ENCODE data around the gene MRGPRX4.

DNA sequence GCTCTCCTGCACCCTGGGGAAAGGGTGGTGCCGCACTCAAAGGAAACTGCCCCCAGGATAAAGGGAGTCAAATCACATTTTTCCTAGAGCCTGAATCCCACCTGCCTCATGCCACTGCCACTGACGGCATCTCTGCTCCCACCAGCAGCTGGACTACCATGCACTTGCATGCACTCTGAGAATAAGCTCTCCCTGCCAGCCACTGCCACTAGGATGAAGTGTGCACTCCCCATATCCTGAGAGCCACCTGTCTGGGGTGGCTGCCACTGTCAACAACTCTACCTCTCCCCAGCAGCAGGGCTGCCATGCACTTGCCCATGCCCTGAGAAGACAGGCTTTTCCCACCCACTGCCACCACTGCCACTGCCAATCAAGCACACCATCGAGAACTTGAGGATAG lies 31.6 kb downstream of the MRGPRX4 start:
- TF ChIP-seq, protein P1, sequence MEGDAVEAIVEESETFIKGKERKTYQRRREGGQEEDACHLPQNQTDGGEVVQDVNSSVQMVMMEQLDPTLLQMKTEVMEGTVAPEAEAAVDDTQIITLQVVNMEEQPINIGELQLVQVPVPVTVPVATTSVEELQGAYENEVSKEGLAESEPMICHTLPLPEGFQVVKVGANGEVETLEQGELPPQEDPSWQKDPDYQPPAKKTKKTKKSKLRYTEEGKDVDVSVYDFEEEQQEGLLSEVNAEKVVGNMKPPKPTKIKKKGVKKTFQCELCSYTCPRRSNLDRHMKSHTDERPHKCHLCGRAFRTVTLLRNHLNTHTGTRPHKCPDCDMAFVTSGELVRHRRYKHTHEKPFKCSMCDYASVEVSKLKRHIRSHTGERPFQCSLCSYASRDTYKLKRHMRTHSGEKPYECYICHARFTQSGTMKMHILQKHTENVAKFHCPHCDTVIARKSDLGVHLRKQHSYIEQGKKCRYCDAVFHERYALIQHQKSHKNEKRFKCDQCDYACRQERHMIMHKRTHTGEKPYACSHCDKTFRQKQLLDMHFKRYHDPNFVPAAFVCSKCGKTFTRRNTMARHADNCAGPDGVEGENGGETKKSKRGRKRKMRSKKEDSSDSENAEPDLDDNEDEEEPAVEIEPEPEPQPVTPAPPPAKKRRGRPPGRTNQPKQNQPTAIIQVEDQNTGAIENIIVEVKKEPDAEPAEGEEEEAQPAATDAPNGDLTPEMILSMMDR (IDR thresholded peaks at IDR 0.05): no peak
- TF ChIP-seq POLR2A (IDR thresholded peaks at IDR 0.05): no peak
